Activated gamma-delta T cell treated with Interleukin-2 at 50 U/mL for 16 hours (primary cell): ENCODE data around the gene INTS1.

Source experiments
- DNase-seq: peaks from one replicate; pipeline ENCODE4 v3.0.0-alpha.2; 2020

The INTS1 gene

GRCh38 chr7:1487466-1487865 lies 16.7 kb downstream of the INTS1 start:
- DNase-seq = no peak

GRCh38 chr7:1486571-1486970 lies 17.6 kb downstream of the INTS1 start:
- DNase-seq = no peak

DNA sequence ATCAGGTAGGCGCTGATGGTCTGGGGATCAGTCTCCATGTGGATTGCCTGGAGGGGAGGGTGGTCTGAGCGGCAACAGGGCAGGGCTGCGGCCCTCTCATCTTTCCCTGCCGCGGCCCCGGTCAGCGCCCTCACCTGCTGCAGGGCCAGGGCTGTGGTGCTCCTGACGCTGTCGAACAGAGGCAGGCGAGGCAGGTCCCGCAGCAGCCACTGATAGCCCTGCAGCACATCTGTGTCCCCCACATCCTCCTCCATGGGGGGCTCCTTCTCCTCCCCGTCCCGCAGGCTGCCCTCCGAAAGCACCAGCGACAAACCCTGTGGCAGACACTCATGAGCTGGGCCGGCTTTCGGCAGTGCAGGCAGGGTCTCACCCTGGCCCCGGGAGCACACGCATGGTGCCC lies 19.0 kb downstream of the INTS1 start:
- DNase-seq = no peak

GRCh38 chr7:1484569-1484968 lies 19.6 kb downstream of the INTS1 start:
- no peak for DNase-seq

- DNase-seq = no peak
Observed at GRCh38 chr7:1483536-1484505, 20.4 kb downstream of the INTS1 start.

- no peak for DNase-seq
Observed at GRCh38 chr7:1483079-1483478, 21.1 kb downstream of the INTS1 start.

DNA sequence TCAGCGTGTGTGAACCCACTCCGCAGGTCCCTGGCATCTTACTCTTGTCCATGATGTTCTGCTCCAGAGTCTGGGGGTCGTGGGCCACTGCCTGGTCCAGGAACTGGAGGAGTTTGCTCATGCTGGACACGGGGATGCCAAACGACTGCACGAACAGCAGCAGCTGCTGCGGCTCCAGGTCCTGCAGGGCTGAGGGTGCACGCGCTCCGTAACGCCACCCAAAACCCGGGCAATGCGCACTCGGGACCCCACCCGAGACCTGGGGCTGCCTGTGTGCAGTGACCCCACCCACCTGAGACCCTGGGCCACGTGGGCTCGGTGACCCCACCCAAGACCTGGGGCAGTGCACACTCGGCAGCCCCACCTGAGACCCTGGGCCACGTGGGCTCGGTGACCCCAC lies 22.9 kb downstream of the INTS1 start:
- DNase-seq = no peak

DNA sequence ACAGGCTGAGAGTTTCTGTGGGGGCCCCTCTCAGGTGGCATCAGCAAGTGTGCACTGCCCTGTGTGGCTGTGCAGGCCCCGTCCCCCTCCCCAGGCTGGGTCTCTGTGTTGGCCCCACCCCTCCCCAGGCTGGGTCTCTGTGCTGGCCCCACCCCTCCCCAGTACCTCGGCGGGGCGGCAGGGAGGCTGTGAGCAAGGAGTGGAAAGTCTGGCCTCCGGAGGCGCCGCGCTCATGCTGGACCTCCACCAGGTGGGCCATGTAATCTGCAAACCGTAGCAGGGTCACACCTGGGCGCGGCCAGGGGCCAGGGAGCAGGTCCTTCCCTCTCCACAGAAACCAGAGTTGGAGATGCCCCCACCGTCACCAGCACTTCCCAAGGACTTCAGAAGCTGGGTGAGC lies 23.5 kb downstream of the INTS1 start:
- DNase-seq = no peak

DNA sequence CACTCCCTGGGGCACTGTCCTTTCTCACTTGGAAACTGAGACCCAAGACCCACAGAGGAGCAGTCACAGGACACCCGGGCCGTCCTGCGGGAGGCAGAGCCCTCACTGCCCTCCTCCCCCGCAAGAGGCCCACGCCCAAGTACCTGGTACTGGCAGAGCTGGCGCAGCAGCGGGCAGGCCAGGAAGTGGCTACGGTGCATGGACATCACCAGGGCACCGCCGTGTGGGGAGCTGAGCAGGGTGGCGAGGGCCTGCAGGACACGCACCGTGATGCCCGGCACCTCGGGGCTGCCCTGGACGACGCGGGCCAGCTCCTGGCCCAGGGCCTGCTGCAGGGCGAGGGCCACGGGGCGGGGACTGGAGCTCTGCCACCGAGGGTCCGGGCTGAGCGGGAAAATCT lies 24.9 kb downstream of the INTS1 start:
- DNase-seq = no peak

DNA sequence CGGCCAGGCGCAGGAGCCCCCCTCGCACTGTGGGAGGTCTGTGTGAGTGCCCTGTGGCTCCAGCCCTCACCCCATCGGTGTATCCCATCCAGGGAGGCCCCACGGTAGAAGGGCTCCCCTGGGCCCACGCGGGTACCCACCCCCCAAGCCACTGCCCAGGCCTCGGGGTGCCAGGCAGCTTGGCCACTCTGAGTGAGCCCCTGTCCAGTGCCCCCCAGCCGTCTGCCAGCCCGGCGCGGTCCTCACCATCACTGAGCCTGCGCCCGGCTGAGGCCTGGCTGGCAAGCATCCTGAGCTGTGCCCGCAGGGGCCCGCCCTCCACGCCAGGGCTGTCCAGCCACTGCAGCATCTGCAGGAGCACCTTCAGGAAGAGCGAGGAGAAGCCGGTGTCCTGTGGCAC lies 25.7 kb downstream of the INTS1 start:
- DNase-seq = no peak

DNA sequence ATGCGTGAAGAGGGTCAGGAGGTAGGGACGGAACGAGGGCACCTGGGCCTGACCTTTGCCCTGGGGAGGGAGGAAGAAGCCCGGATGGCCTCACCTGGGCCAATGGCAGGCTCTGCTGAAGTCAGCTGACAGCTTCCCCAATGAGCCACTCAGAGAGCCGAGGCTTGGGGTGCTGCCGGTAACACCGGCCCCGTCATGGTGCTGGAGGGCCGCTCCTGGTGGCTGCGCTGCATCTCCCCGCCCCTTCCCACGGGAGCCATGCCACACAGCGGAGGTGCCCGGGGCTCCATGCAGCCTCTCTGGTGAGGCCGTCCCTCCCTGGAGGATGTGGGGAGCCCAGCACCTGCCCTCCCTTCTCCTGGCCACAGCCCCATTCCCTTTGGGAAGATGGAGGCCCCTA lies 27.3 kb downstream of the INTS1 start:
- no peak for DNase-seq

GRCh38 chr7:1475991-1476390 lies 28.2 kb downstream of the INTS1 start:
- no peak for DNase-seq

GRCh38 chr7:1475393-1475792 lies 28.8 kb downstream of the INTS1 start:
- DNase-seq = no peak

DNA sequence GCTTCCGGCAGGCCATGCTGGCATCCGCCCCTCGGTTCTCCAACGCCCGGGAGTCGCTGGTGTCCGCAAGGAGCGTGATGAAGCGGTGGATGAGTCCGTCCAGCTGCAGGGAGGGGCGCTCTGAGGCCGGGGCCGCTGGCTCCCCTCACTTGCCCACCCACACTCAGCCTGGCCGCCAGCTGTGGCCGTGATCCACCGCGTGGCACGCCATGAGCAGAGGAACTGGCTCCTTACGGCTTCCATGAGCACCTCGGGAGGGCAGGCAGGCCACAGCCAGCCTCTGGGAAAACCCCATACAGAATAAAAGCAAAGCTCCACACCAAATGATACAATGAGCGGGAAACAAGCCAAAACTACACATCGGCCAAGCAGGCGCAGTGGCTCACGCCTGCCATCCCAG lies 29.5 kb downstream of the INTS1 start:
- no peak for DNase-seq

- peak; percentile 84 for DNase-seq
Observed at GRCh38 chr7:1473864-1474512, 30.2 kb downstream of the INTS1 start.

- DNase-seq = no peak
Observed at GRCh38 chr7:1470901-1471300, 33.3 kb downstream of the INTS1 start.

DNA sequence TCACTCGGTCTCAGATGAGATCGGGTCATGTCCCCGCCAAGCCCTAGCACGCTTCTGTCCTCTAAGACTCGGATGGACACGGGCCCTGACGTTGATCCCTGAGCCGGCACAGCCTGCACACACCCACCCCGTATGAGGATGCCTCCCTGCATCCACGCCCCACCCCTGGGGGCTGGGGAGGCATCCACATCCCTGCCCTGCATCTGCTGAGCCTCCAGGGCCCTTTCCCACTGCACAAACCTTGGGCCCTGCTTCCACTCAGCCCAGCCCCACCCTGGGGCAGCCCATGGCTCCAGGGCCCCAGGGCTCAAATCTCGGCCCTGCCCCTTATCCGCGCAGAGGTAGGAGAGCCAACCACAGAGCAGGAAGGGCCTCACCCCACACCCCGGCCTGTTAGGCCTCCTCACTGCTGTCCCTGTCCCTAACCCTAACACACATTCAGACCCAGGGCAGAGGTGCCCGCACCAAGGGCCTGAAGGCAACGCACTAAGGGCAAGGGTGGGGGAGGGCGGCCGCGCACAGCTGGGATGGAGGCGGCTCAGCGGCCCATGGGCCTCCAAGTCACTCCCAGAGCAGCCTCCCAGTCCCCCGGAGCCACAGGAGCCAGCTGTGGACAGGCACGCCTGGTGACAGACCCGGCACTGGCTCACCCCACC lies 35.4 kb downstream of the INTS1 start:
- no peak for DNase-seq

GRCh38 chr7:1468203-1468602 lies 36.0 kb downstream of the INTS1 start:
- DNase-seq = no peak

DNA sequence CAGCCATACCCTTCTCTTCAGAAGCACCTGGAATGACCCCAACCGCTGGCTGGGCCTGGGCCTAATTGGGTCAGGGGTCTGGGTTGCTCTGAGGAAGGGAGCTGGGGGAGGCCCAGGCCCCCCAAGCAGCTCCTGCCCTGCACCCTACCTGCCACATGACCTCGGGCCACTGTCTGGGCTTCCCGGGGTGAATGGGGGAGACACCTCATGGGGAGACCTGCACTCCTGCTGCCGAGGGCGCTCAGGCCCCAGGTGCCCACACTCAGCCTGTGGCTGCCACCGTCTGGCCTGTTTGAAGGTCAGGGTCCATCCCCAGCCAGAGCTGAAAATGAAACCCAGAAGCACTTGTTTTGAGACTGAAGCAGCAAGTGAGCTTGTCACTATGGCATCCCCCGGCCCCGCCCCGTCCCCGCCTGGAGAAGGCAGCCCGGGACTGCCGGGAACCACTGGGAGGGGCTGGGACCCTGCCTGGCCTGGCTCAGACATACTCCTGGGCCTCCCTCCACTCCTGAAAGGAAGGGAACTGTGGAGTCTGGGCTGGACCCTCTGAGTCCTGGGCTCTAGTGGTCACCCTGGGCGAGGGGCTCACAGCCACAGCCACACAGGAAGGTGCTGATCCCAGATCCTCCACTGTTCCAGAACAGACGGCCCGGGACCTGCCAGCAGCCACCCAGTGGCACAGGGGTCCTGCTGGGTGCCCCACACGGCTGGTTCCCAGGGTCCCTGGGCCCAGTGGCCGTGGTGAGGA lies 37.5 kb downstream of the INTS1 start:
- no peak for DNase-seq

- DNase-seq = no peak
Observed at GRCh38 chr7:1464694-1465093, 39.5 kb downstream of the INTS1 start.

DNA sequence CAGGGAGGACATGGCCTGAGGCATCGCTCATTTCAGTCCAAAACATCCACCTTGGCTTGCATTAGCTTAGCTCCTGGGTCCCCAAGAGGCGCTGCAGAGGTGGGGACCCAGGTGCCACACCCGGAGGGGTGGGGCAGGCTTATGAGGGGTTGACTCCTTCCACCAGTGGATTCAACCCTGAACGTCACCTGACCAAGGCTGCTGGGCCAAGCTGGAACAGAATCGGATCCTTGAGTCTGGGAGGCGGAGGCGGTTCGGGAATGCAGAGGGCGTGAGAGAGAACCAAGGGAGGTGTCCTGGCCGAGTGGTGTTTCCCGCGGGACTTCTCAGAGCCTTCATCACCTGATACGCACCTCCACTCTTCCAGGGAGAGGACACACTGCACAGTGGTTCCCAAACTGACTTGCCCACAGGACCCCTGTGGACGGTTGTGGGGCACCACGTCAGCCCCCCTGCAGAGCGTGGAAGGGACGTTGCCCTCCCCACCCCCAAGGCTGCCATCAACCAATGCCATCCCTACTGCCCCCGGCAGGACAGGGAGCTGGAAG lies 40.4 kb downstream of the INTS1 start:
- DNase-seq = no peak

DNA sequence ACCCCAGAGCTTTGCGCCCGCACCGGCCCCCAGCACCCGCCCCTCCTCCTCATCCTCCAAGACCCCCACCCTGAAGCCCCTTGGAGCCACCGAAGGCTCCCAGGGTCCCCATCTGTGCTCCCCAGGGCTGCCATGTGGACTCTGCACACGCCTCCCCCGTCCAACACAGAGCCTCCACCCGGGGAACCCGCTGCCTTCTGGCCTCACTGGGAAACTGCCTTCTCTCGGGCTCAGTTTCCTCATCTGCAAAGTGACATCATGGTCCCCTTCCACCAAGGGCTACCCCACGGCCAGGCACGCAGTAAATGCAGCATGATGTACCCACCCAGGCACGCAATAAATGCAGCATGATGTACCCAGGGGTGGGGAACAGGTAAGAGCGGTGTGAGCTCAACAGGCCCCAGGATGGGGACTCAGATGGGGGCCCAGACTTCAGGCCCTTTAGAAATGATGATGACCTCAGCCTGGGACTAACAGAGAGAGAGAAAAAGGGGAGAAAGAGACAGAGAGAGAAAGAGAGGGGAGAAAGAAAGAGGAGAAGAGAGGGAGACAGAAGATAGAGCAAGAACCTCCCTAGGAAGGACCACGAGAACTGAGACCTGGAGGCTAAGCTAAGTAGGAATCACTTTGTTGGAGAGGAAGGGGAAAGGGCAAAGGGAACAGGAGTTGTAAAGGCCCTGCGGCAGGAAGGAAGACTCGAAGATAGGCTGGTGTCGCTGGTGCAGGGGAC lies 42.4 kb downstream of the INTS1 start:
- no peak for DNase-seq
